NAMALWA (cell line): Measurements from ENCODE around the gene PCCA.
"Not testable (repeated sequence)": the region's sequence is repeated elsewhere in the genome, so short reads cannot be mapped to it uniquely, and the experiment has no call there.

Source experiments
- DNase-seq: peaks from one replicate; pipeline ENCODE4 v3.0.0-alpha.2; 2015; ENCODE audit warnings: low spot score

Gene PCCA

GRCh38 chr13:100544866-100545683 is 456.2 kb downstream of the PCCA start:
- no peak for DNase-seq

GRCh38 chr13:100545684-100546061 is 456.8 kb downstream of the PCCA start:
- DNase-seq: no peak

GRCh38 chr13:100546713-100547405 is 458.0 kb downstream of the PCCA start:
- no peak for DNase-seq

- DNase-seq: no peak
Observed at GRCh38 chr13:100547791-100548201, 458.9 kb downstream of the PCCA start.

GRCh38 chr13:100549316-100549715 is 460.4 kb downstream of the PCCA start:
- DNase-seq: no peak

GRCh38 chr13:100552755-100553154 is 463.9 kb downstream of the PCCA start:
- DNase-seq: no peak

- no peak for DNase-seq
Observed at GRCh38 chr13:100559886-100560285, 471.0 kb downstream of the PCCA start.

- DNase-seq: no peak
Observed at GRCh38 chr13:100560498-100561157, 471.7 kb downstream of the PCCA start.

GRCh38 chr13:100561158-100561499 is 472.2 kb downstream of the PCCA start:
- DNase-seq: no peak

- DNase-seq: no peak
Observed at GRCh38 chr13:100561599-100562204, 472.8 kb downstream of the PCCA start.

GRCh38 chr13:100563779-100564178 is 474.9 kb downstream of the PCCA start:
- DNase-seq: no peak

GRCh38 chr13:100564444-100565223 is 475.7 kb downstream of the PCCA start:
- DNase-seq: no peak

- no peak for DNase-seq
Observed at GRCh38 chr13:100565286-100565685, 476.4 kb downstream of the PCCA start.

GRCh38 chr13:100566543-100566942 is 477.6 kb downstream of the PCCA start:
- DNase-seq: no peak

GRCh38 chr13:100573121-100573520 is 484.2 kb downstream of the PCCA start:
- peak; percentile 88 for DNase-seq

GRCh38 chr13:100577239-100577638 is 488.3 kb downstream of the PCCA start:
- not testable (repeated sequence) for DNase-seq
